Measurements from ENCODE around the gene C17orf113.
"Not testable (repeated sequence)": the region's sequence is repeated elsewhere in the genome, so short reads cannot be mapped to it uniquely, and the experiment has no call there.

Gene C17orf113

DNA sequence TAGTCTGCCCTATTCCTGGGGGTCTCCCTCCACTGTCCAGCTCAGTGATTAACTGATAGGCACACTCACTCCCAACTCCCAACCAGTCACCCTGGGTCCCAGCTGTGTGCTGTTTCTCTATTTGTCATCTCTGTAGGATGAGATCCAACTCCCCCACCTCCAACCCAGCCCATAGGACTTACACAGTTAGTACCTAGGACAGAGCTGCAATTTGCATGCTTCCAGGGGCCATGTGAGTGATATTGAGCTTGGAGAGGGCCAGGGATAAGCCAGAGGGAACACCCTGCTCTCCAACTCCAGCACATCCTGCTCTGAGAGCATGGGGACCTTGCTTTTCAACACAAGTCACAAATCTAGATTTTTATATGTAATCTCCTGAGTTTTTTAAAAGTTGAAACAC lies 8.8 kb downstream of the C17orf113 start:
- DNase-seq: no peak

DNA sequence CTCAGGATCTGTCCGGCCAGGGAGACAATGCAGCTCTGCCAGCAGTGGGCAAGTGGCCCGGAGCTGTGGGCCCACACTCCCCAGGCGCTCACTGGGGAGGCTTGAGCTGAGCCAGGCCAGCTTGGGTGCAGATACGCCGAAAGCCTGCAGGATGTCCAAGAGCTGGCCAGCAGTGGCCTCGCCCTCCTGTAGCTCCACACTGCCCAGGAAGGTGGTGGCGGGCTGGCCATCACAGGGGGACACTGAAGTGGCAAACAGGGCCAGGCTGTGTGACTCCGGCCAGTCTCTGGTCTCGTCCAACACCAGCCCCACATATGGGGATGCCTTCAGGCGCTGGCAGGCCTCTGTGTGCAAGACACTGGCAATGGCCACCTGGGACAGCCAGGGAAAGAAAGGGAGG lies 9.6 kb downstream of the C17orf113 start:
- DNase-seq: no peak

DNA sequence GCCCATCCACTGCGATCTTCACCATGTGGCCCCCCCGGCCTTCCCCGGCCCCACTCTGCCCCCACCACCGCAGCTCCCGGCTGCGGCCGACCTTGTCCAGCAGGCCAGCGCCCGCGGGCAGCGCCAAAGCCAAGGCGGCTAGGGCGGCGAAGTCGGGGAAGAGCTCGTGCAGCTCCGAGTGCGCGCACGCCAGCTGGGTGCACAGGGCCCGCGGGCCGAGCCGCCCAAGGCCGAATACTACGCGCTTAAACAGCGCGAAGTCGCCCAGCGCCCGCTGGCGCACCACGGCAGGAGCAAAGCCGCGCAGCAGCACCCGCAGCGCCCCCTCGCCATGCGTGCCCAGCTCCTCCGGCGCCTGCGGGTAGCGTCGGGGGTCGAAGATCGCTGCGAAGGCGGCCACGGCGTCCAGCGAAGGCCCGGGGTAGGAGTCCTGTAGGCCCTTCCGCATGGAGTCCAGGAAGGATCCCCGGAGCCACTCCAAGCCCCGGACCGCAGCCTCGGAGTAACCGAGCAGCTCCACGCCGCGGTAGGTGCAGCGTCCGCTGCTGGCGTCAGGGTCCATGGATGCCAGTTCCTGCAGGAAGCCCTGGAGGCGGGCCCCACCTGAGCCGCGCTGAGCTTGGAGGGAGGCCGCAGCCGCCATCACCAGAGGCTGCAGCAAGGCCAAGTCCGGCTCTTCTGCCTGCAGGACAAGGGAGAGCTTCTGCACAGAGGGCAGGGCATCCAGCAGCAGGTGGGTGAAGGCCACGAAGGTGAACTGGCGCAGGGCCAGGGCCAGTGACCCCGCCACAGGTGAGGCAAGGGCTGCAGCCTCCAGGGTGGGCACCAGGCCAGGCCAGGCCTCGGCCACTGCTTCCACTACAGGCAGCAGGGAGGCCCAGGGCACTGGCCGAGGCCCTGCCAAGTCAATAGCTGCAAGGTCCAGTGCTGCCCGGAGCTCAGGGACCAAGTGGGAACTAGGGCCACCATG lies 10.3 kb downstream of the C17orf113 start:
- no peak for DNase-seq

DNA sequence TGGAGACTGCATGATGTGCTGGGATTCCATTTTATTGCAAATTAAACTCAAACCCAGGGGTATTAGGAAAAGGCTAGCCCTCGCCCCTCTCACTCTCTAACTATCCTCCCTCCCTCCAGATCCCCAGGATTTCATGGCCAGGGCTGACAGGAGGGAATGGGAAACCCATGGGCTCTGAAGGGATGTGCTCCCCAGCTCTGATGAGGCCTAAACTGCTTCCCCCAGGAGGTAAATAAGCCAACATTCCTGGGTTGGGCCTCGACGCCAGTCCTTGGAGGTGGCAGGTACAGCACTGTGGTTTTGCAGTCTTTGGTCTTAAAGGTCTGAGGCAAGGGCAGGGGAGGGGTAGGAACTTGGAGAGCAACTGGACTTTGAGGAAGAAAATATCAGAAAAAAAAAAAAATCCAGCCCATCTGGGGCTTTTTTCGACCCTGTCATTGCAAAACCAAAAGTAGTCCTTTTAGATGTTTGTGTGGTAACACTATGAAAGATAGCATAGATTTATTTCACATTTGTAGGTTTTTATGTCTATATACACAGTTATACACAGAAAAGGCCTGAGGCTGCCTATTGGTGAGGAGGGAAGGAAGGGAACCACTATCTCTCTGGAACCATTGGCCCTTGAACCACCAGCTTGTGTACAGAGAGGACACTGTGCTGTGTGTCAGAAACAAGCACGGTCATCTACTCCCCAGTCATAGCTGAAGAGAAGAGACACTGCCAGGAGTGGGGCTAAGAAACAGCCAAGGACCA lies 12.0 kb downstream of the C17orf113 start:
- no peak for DNase-seq

DNA sequence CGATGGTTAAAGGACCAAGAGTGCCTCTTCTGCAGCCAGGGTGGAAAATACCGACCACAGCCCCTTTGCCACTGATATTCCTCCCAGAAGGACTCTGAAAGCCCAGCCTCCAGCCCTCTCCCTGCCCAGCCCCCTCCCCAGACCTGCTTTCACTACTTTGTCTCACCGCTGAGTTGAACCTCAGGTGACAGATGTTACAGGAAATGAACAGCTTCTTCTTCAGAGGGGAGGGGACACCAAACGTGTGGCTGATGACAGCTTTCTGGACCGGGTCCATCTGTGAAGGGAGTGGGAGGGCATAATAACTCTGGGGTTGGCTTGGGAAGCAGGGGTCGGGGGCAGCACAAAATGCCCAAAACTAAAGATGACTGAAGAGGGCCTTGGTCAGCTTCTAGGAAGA lies 16.3 kb downstream of the C17orf113 start:
- no peak for DNase-seq

DNA sequence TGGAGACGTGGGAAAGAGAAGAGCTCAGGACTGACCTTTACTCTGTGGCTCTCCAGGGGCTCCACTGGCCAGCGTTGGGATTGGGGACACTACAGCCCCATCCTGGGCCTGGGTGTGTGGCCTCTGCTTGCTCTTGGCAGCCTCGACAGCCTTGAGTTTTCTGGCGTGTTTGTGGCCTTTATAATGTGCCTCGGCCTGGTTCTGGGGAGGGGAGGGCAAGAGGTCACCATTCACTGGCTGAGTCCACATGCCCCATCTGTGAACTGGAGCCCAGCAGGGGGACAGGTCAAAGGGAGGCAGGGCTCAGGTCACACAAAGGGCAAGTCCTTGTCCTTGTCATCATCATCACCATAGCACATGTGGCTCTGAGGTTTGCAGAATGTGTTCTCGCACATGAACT lies 18.8 kb downstream of the C17orf113 start:
- no peak for DNase-seq

DNA sequence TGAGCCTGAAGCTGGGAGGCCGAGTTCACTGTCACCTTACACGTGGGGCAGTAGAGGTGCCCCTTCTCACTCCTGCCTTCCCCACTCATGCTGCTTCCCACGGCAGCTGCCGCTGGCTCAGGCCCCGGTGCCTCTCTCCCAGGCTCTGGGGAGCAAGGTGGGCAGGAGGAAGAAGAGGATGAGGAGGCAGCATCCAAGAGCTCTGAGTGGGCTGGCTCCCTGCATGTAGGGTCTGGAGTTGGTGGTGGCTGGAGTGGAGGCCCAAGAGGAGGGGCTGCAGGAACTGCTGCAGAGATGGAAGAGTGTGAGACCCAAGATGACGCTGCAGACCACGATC lies 21.6 kb downstream of the C17orf113 start:
- DNase-seq: no peak

DNA sequence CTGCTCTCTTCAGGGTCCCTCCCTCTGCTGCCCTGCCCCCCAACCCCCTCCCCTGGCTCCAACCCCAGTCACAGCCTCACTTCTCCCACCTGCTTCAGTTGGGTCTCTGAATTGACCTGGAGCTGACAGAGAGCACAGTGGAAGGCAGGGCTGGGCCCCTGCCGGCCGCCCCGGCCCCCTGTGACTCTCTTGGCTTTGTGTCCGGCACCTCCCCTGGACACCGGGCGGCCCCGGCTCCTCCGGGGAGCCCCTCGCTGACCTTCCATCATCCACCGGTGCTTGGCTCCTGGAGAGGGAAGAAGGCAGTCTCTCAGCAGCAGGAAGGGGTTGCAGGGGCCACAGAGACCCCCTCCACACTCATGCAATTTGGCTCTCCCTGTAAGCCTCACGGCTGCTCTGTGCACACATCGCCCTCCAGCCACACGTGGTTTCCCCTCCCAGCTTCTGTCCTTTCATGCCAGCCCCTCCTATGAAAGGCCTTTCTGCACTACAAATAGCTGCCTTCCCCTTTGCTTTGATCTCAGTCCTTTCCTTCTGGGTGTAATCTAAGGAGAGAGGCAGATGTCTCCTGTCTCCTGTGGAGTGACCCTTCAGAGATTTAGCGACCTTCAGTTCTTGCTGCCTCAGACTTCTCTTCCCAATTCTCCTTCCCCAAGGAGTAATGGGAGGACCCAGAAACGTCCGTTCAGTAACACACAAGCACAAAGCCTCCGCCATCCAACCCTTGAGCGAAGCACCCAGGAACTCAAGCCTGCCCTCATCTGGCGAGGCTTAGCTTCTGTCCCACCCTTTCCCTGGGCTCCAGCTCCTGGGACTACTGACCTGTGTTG lies 22.2 kb downstream of the C17orf113 start:
- no peak for DNase-seq

DNA sequence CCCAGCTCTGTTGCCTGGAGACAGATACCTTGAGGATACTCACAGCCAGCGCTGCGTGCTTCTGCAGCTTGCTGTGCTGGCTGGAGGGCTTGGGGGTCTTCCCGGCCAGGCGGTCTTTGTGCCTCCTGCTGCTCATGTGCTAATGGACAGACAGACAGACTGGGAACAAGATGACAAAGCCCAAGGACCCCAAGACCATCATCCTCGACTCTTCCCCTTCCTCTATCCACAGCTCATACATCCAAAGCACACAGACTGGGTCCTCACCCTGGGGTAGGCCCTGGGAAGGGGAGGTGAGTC lies 22.9 kb downstream of the C17orf113 start:
- DNase-seq: no peak

DNA sequence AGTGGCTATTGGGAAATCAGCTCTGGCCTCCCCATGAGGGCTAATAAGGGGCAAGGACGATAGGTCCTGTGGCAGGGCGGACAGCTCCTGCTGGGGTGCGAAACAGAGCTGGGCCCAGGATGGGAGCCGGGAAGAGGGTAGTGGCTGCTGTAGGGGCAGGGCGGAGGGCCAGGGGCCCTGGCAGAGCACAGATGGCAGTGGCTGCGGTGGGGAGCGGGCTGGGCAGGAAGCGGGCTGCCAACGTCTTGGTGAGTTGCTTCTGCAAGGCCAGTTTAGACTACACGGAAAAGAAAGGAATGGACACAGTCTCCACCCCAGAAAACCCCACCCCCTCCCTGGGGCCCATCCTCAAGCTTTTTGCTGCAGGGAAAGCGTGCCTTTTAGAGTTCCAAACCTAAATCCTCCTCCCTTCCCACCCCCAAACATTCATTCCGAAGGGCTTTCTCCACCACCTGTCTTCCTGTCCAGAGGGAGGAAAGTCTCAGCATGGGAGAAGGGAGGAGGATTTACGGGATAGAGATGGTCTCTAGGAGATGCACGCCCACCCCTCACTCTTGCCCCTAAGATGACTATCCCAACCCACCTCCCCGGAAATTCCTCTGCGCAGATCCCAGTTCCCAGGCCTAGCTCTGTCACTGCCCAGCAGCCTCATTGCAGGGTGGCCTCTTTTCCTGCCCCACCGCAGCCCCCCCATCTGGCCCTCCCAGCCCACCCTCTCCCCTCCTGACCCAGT lies 23.4 kb downstream of the C17orf113 start:
- no peak for DNase-seq

DNA sequence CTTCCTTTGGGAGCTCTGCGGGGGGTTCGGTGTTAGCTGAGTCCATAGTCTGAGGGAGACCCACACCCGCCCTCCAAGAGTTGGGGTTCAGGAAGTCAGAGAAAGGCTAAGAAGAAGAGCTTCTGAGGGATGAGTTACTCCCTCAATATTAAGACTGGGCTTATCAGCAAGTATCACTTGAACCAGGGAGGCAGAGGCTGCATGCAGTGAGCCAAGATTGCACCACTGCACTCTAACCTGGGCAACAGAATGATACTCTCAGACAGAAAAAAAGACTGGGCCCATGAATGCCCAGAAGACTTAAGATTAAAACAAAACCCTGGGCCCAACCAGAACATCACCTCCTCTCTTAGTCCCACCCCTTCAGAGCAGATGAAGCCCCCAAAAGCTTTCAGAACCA lies 24.5 kb downstream of the C17orf113 start:
- no peak for DNase-seq

DNA sequence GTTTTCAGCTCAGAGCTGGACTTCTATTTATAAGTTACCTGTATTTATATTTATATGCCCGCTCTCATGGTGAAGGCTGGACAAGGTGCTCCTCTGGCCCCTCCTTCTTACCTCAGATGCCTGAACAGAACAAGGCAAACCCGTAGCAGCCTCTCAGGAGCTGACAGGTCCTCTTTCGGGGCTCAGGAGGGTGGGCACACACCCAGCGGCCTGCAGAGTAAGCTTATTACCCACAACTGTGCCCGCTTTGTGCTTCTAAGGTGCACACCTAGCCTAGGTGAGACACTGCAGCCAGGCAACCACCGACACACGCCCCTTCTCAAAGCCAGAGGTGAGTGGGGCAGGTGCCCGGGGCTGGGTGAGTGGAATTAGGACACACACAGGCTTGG lies 25.2 kb downstream of the C17orf113 start:
- no peak for DNase-seq

DNA sequence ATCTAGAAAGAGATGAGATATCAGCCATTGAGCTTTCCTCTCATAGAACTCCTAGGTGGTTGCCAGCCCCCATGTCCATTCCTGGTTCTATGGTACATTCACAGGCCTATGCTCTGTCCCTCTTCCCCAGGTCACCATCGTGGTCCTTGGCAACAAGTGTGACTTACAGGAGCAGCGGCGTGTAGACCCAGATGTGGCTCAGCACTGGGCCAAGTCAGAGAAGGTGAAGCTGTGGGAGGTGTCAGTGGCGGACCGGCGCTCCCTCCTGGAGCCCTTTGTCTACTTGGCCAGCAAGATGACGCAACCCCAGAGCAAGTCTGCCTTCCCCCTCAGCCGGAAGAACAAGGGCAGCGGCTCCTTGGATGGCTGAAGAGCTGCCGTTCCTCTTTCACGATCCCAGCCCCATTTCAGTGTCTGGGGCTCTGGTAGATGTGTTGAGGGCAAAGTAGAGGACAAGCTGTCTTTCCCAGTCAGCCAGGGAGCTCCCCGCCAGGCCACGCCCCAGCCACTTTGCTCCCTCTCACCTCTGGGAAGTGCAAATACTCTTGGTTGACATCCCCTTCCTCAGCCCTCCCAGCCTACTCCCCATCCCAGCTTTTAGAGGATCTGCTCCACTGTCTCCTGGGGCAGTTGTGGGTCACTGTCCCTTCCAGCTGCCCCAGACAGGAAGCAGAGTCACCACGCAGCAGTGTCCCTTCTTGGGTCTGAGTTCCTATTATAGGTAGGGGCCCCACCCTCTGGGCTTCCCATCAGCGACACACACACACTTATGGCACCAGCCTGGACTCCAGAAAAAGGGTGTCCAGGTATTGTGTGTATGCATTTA lies 26.7 kb downstream of the C17orf113 start:
- DNase-seq: no peak

DNA sequence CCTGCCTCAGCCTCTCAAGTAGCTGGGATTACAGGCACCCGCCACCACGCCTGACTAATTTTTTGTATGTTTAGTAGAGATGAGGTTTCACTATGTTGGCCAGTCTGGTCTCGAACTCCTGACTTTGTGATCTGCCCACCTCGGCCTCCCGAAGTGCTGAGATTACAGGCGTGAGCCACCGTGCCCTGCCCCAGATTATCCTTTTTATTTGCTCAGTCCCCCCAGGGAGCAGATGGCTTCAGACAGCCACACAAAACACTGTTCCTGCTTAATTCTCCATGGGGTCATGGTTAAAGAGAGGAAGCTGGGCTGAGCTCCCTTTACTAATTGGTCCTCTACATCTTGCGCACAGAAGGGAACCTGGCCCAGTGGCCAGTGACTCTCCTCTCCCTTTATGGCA lies 29.6 kb downstream of the C17orf113 start:
- not testable (repeated sequence) for DNase-seq

DNA sequence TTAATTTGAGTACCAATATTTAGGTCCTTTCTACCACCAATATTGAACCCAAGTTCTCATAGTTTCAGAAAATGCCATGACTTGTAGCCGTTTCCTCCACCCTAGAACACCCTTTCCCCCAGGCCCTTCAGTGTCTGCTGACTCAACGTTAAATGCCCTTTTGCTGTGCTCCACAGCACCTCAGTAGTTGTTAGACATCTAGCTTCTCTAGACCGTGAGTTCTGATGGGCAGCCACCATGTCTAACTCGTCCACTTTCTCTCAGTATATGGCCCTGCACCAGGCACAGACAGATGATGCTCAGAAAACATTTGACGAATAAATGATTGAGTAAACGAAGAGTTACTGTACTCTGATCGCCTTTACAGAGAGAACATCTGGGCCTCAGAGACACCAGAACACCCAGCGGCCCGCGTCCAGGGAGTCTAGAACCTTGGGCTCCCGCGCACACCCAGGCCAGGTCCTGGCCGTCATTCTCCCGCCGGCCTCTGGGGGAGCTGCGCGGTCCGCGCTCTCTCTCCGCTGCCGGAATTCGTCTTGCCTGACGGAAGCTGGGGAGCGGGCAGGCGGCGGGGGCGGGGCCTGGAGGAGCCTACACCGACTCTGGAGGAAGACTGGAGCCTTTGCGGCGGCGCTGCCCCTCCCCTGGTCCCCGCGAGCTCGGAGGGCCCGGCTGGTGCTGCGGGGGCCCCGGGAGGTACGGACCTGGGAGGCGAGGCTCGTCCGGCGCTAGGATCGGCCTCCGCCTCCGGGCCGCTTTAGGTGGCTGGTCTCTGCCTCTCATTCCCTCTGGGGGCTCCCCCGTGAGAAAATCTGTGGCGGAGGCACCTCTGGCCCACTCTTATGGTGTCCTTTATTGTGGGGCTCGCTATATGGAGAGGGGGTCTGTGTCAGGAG lies 30.6 kb downstream of the C17orf113 start, which contains the start of gene NKIRAS2:
NKIRAS2 (plus strand) TSS at position 582 of the 896 bp plus-strand sequence. CDS start 1,488 bp downstream, outside the sequence.
- DNase-seq: peak; percentile 71

DNA sequence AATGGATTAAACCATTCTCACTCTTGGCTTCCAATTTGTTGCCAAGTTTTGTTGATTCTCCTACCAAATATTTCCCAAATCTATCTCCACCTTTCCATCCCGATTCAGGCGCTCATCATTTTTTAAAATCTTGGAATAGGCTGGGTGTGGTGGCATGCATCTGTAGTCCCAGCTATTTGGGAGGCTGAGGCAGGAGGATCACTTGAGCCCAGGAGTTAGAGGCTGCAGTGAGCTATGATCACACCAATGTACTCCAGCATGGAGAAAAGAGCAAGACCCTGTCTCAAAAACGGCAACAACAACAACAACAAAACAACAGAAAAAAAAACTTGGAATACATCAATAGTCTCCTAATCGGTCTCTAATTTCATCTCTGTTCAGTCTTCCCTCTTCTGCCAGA lies 31.4 kb downstream of the C17orf113 start:
- DNase-seq: no peak

DNA sequence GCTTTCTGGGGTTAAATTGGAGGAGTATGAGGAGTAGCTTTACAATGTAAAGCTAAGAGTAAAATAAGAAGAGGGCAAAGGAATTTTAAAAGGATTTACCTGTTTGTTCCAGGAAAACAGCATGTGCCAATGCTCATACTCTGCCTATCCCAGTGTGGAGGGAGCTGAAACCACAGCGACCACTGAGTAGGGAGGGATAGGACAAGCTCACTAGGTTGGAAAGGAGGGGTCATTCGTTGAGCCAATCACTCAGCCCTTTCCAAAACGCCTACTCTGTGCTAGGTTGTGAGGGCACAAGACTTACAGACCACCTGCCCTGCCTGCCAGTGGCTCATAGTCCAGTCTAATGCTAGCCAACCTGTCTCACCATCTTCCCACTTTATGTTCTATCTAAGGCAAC lies 32.1 kb downstream of the C17orf113 start:
- no peak for DNase-seq

DNA sequence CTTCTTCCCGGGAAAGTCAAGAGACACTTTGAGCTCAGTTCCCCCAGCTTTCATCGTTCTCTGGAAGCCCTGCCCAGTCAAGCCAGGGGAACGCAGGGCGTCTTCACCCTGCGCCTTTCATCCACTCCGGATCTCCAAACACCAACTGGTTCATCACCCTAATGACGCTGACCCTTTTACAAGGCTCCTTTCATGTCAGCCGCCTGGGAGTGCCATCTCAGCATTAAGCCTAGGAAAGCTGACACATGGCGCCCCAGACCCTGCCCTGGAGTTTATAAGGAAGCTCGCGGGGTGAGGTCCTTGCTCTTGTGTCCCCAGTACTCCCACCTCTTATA lies 32.6 kb downstream of the C17orf113 start:
- DNase-seq: no peak

DNA sequence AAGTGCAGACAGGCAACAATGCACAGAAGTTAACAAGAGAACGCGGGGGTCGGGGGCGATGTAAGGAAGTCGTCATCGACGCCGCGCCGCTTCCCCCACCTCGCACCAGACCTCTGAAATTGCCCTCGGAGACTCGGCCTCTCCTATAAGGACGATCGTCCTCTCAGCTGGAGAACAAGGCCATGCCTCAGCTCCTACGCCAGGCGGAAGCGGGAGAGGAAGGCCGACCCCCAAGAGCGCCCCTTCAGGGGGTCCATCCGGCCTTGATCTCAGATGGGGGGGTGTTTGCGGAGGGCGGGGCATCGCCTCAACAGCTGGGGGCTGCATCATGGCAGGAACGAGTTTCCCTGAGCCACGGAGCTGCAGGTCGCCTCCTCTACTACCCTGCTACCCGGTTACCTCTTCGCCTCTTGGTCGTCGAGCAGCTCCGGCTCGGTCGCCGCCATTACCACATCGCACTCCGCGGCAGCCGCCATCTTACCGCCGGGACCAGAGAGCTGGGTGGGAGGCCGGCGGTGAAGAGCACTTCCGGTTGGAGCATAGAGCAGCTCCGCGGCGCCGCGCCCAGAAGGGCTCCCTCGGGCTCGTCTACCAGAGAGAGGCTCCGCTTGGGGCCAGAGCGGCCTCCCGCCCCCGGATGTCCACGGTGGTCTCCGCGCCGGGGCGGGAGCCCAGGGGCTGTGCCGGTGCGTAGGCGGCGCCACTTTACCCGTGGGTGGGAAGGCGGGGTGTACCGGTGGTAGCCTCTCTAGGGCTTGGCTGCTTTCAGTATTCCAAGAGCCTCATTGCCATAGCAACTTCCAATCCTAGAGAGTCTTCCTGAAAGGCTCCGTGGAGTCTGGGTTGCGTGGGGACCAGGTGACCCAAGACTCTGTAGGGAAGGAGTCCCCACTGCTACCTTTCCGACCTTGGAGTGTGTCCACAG lies 33.2 kb downstream of the C17orf113 start, which contains the start of gene DNAJC7:
DNAJC7 (minus strand) TSS at position 499 of the 925 bp plus-strand sequence; CDS start at position 476, 23 bp downstream.
- DNase-seq: peak; percentile 98
